Activated CD4-positive, alpha-beta T cell treated with anti-CD3 and anti-CD28 coated beads for 4 hours (primary cell): ENCODE data around the gene TMEM190.
A peak's percentile ranks its signal among the peaks of the same experiment; 100 is the strongest.

Source experiments
- DNase-seq, 2 donors: peaks; one replicate each; pipeline ENCODE4 v3.0.0-alpha.2; 2020

The TMEM190 gene

GRCh38 chr19:55352549-55353145 lies 24.0 kb upstream of the TMEM190 start:
- DNase-seq: no peak

- DNase-seq: no peak
These were observed 23.2 kb upstream of the TMEM190 start for GRCh38 chr19:55353356-55353802.

- peak; percentile 49 to 67 for DNase-seq
These were observed 22.6 kb upstream of the TMEM190 start for GRCh38 chr19:55353803-55354697.

GRCh38 chr19:55354698-55355212 lies 21.9 kb upstream of the TMEM190 start, which contains the start of gene COX6B2:
TSS of gene COX6B2 (minus strand) at chr19:55354719. CDS start at chr19:55354521, 198 bp downstream.
- no peak for DNase-seq

- no peak for DNase-seq
These were observed 21.3 kb upstream of the TMEM190 start for GRCh38 chr19:55355213-55355821.

GRCh38 chr19:55358493-55358892 lies 18.1 kb upstream of the TMEM190 start:
- DNase-seq: no peak

GRCh38 chr19:55358943-55359908 lies 17.4 kb upstream of the TMEM190 start:
- no peak for DNase-seq

- DNase-seq: no peak
These were observed 15.7 kb upstream of the TMEM190 start for GRCh38 chr19:55360902-55361301.

GRCh38 chr19:55362174-55362989 lies 14.2 kb upstream of the TMEM190 start:
- DNase-seq: no peak

GRCh38 chr19:55362990-55363716 lies 13.5 kb upstream of the TMEM190 start, which contains the start of gene GARIN5B:
TSS of gene GARIN5B (minus strand) at chr19:55363260. CDS start at chr19:55363066, 194 bp downstream.
- no peak for DNase-seq

GRCh38 chr19:55365245-55365644 lies 11.4 kb upstream of the TMEM190 start:
- DNase-seq: no peak

- DNase-seq: no peak
These were observed 10.7 kb upstream of the TMEM190 start for GRCh38 chr19:55365964-55366363.

GRCh38 chr19:55366790-55367189 lies 9.8 kb upstream of the TMEM190 start:
- DNase-seq: no peak

GRCh38 chr19:55368106-55368505 lies 8.5 kb upstream of the TMEM190 start:
- DNase-seq: no peak

- peak in 1 of 2 donors; percentile 19 for DNase-seq
These were observed 7.7 kb upstream of the TMEM190 start for GRCh38 chr19:55368701-55369563.

GRCh38 chr19:55369653-55370304 lies 6.8 kb upstream of the TMEM190 start:
- DNase-seq: peak; percentile 23 to 32

- no peak for DNase-seq
These were observed 6.2 kb upstream of the TMEM190 start, which contains the start of gene IL11 for GRCh38 chr19:55370305-55370988. TSS of gene IL11 (minus strand) at chr19:55370463. CDS start at chr19:55370310, 153 bp downstream.
